Trophoblast cell (in vitro differentiated cells and primary cell): ENCODE data around the gene RGL2.

Experiments used
- DNase-seq, 2 donors: peaks; one replicate each; pipeline ENCODE4 v3.0.0-alpha.2; 2016
- H2AFZ ChIP-seq: 2 replicates; pipeline ENCODE4 v1.6.1; 2013; ENCODE audit warnings: low read length, moderate library complexity, mild to moderate bottlenecking; ENCODE audit not compliant: insufficient read depth, poor library complexity
- H2AK5ac ChIP-seq: 2 replicates; pipeline ENCODE4 v1.6.1; 2013; ENCODE audit warnings: mild to moderate bottlenecking, low read length
- H2BK120ac ChIP-seq: 2 replicates; pipeline ENCODE4 v1.6.1; 2013; ENCODE audit warnings: low read length, mild to moderate bottlenecking, moderate library complexity; ENCODE audit not compliant: insufficient read depth, poor library complexity
- H2BK12ac ChIP-seq: 2 replicates; pipeline ENCODE4 v1.6.1; 2013; ENCODE audit warnings: mild to moderate bottlenecking, low read length, moderate library complexity
- H2BK5ac ChIP-seq: 2 replicates; pipeline ENCODE4 v1.6.1; 2013; ENCODE audit warnings: low read length, low read depth, moderate library complexity, mild to moderate bottlenecking; ENCODE audit not compliant: poor library complexity
- H3K14ac ChIP-seq: 2 replicates; pipeline ENCODE4 v1.6.1; 2013; ENCODE audit warnings: mild to moderate bottlenecking, low read length
- H3K18ac ChIP-seq: 2 replicates; pipeline ENCODE4 v1.6.1; 2013; ENCODE audit warnings: mild to moderate bottlenecking, low read length
- H3K23ac ChIP-seq: 2 replicates; pipeline ENCODE4 v1.6.1; 2013; ENCODE audit warnings: low read length
- H3K27ac ChIP-seq: 2 replicates; pipeline ENCODE4 v1.5.1; 2013; ENCODE audit warnings: low read depth, mild to moderate bottlenecking, inconsistent platforms, low read length, moderate library complexity
- H3K27me3 ChIP-seq: 2 replicates; pipeline ENCODE4 v1.6.1; 2013; ENCODE audit warnings: inconsistent platforms, mild to moderate bottlenecking, low read length, moderate library complexity; ENCODE audit not compliant: insufficient read depth
- H3K36me3 ChIP-seq, 2 experiments: 1 replicate in 1 of 2; 2 replicates in 1 of 2; pipeline ENCODE4 v1.6.1; 2013; ENCODE audit warnings: low read length in 2 of 2, mild to moderate bottlenecking in 2 of 2, moderate library complexity in 1 of 2; ENCODE audit not compliant: insufficient read depth in 2 of 2, control insufficient read depth in 1 of 2
- H3K4ac ChIP-seq: 2 replicates; pipeline ENCODE4 v1.6.1; 2013; ENCODE audit warnings: low read depth, mild to moderate bottlenecking, low read length, moderate library complexity
- H3K4me1 ChIP-seq, 2 experiments: 1 replicate in 1 of 2; 2 replicates in 1 of 2; pipeline ENCODE4 v1.6.1; 2013; ENCODE audit warnings: low read length in 2 of 2, mild to moderate bottlenecking in 2 of 2, moderate library complexity in 1 of 2; ENCODE audit not compliant: insufficient read depth in 2 of 2, control insufficient read depth in 1 of 2
- H3K4me2 ChIP-seq: 2 replicates; pipeline ENCODE4 v1.6.1; 2013; ENCODE audit warnings: inconsistent platforms, mild to moderate bottlenecking, low read length, moderate library complexity
- H3K4me3 ChIP-seq: 2 replicates; pipeline ENCODE4 v1.5.1; 2013; ENCODE audit warnings: mild to moderate bottlenecking, low read depth, low read length, inconsistent platforms
- H3K79me1 ChIP-seq: one replicate; pipeline ENCODE4 v1.6.1; 2013; ENCODE audit warnings: low read length
- H3K79me2 ChIP-seq: 2 replicates; pipeline ENCODE4 v1.6.1; 2013; ENCODE audit warnings: low read length, mild to moderate bottlenecking; ENCODE audit not compliant: control insufficient read depth, insufficient read depth, poor library complexity
- H3K9ac ChIP-seq: 2 replicates; pipeline ENCODE4 v1.6.1; 2013; ENCODE audit warnings: mild to moderate bottlenecking, low read length
- H3K9me3 ChIP-seq: 2 replicates; pipeline ENCODE4 v1.6.1; 2013; ENCODE audit warnings: low read depth, mild to moderate bottlenecking, control low read depth, inconsistent platforms, low read length; ENCODE audit not compliant: insufficient read depth
- H4K12ac ChIP-seq: 2 replicates; pipeline ENCODE4 v1.6.1; 2013; ENCODE audit warnings: low read depth, mild to moderate bottlenecking, low read length, moderate library complexity
- H4K8ac ChIP-seq: 2 replicates; pipeline ENCODE4 v1.6.1; 2013; ENCODE audit warnings: low read depth, mild to moderate bottlenecking, low read length, moderate library complexity
- H4K91ac ChIP-seq: one replicate; pipeline ENCODE4 v1.6.1; 2013; ENCODE audit warnings: low read depth, mild to moderate bottlenecking, low read length, moderate library complexity
- WGBS: extraction: QIAGEN DNeasy Blood & Tissue Kit; methylation state at CpG from one replicate; pipeline ENCODE4 v1.1.7; 2013; ENCODE audit warnings: missing lambda C conversion rate; ENCODE audit not compliant: insufficient read length, insufficient coverage; ENCODE audit errors: extremely low coverage; 5-methylcytosine and 5-hydroxymethylcytosine counted together

RGL2 gene

DNA sequence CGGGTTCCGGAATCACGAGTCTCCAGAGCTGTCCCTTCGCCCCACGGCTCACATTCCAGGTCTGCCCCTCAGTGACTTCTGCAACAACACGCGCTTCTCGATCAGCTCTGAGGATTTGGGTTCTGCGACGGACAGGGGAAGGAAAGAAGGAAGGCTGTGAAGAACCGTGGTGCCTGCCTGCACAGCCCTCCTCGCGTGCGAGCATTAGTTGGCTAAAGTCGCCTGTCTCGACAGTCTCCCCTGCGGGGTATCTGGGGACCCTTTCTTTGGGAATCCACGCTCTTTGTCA, 50.2 kb downstream of the RGL2 start:
- Histone ChIP-seq H3K4ac (no peak overlapping the region), H2AFZ (peak overlapping the region; percentile 71), H3K4me1 (peaks cover 12 to 14% of the 10 kb centered on the region in 2 experiments), H2BK5ac (no peak overlapping the region), H4K12ac (peak overlapping the region; percentile 1), H2AK5ac (no peak overlapping the region), H3K23ac (no peak overlapping the region), H3K79me1 (peaks cover 6% of the 10 kb centered on the region), H3K79me2 (no peaks in the 10 kb centered on the region), H3K4me3 (no peak overlapping the region), H2BK12ac (no peak overlapping the region), H3K4me2 (peak overlapping the region; percentile 91), H3K14ac (no peak overlapping the region), H2BK120ac (no peak overlapping the region), H4K8ac (no peak overlapping the region), H3K27ac (no peak overlapping the region), H3K36me3 (peaks cover 5% of the 10 kb centered on the region in 2 experiments), H3K18ac (no peak overlapping the region), H3K9ac (no peak overlapping the region), H3K27me3 (no peaks in the 10 kb centered on the region), H4K91ac (no peak overlapping the region), H3K9me3 (no peaks in the 10 kb centered on the region)
- no CpG with 5 or more reads among the region's 18 CpGs for WGBS
- no peak for DNase-seq

DNA sequence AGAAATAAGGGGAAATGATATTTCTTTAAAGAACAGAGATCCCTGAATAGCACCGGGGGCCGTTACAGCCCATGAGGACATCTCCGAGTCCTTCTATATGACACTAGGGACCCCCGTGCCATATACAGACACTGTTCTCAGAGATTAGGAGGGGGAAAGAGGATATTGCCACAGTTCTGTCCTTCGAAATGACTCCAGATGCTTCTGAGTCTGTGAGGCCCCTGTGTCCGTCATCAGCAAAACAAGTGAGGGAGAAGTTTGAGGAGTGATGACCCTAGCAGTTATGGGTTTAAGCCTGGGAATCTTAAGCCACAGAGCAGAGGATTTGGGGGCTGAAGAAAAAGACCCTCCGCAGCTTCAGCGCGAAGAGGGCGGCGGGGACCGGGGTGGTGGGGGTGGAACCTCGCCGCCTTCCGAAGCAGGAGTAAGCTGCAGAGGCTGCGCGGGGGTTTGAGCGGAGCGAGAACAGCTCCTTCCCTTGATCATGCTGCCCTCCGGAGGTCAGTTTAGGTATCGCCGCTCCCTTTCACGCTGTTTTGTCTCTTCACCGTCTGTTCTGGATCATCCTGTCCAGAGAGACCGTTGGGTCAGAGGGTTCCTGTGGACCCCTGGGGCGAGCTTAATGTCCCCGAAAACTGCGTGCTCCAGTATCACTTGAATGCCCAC, 50.6 kb downstream of the RGL2 start:
- Histone ChIP-seq H3K36me3 (peaks cover 5% of the 10 kb centered on the region in 2 experiments), H3K4me2 (peak overlapping the region; percentile 91), H3K27ac (no peak overlapping the region), H4K8ac (no peak overlapping the region), H3K27me3 (no peaks in the 10 kb centered on the region), H2AK5ac (no peak overlapping the region), H2BK120ac (no peak overlapping the region), H3K9ac (no peak overlapping the region), H3K23ac (no peak overlapping the region), H3K79me2 (no peaks in the 10 kb centered on the region), H3K9me3 (no peaks in the 10 kb centered on the region), H4K12ac (no peak overlapping the region), H3K18ac (no peak overlapping the region), H4K91ac (no peak overlapping the region), H2AFZ (peak overlapping the region; percentile 71), H3K4me3 (no peak overlapping the region), H3K14ac (no peak overlapping the region), H3K79me1 (peaks cover 6% of the 10 kb centered on the region), H2BK12ac (no peak overlapping the region), H2BK5ac (no peak overlapping the region), H3K4ac (no peak overlapping the region), H3K4me1 (peaks cover 12 to 14% of the 10 kb centered on the region in 2 experiments)
- DNase-seq: peak; percentile 75 to 92
- no CpG with 5 or more reads among the region's 28 CpGs for WGBS

DNA sequence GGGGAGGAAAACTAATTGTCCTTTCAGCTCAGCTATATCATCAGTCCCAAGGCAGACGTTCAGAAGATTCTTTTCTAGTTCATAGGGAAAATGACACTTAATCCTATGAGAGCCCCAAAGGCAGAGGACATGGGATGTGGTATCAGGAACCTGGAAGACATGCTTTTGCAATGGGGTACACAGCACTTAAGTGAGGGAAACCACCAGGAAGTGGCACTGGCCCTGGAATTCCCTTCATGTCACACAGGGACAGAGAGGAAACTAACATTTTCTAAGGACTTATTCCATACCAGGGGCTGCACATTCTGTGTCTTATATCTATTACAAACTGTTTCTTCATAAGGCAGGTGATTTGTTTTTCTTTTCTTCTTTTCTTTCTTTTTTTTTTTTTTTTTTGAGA, 55.3 kb downstream of the RGL2 start:
- Histone ChIP-seq H2BK5ac (no peak overlapping the region), H4K12ac (no peak overlapping the region), H3K4me1 (peaks cover 1 to 2% of the 10 kb centered on the region in 2 experiments), H3K9ac (no peak overlapping the region), H3K23ac (no peak overlapping the region), H3K79me1 (no peaks in the 10 kb centered on the region), H3K14ac (no peak overlapping the region), H3K18ac (no peak overlapping the region), H4K91ac (no peak overlapping the region), H2BK12ac (no peak overlapping the region), H3K4ac (no peak overlapping the region), H3K27ac (no peak overlapping the region), H4K8ac (no peak overlapping the region), H2BK120ac (no peak overlapping the region), H3K27me3 (no peaks in the 10 kb centered on the region), H3K4me2 (no peak overlapping the region), H2AK5ac (no peak overlapping the region), H2AFZ (no peak overlapping the region), H3K36me3 (no peaks in the 10 kb centered on the region), H3K4me3 (no peak overlapping the region), H3K9me3 (no peaks in the 10 kb centered on the region), H3K79me2 (no peaks in the 10 kb centered on the region)
- WGBS: no CpG with 5 or more reads among the region's 1 CpG
- no peak for DNase-seq

DNA sequence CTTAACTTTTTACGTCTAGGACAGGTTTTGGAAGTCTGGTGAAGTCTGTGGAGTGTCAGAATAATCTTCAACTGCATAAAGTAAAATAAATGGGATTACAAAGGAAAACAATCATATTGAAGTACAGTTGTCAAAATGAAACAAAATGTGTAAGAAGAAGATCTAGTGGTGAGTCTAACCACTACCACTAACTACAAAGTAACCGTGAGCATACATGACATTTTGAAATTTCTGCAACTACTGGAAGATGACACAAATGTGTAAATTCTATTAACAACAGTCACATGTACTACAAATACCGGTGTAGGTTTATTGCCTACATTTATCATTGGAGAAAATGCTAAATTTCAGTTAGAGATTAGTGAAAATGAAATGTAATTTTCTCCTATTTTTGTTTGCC, 56.8 kb downstream of the RGL2 start:
- Histone ChIP-seq H3K27me3 (no peaks in the 10 kb centered on the region), H3K4me1 (no peaks in the 10 kb centered on the region), H3K9me3 (no peaks in the 10 kb centered on the region), H4K91ac (no peak overlapping the region), H2AFZ (no peak overlapping the region), H3K23ac (no peak overlapping the region), H3K14ac (no peak overlapping the region), H3K27ac (no peak overlapping the region), H4K8ac (no peak overlapping the region), H4K12ac (no peak overlapping the region), H2BK120ac (no peak overlapping the region), H3K79me1 (no peaks in the 10 kb centered on the region), H2AK5ac (no peak overlapping the region), H3K4me2 (no peak overlapping the region), H3K79me2 (no peaks in the 10 kb centered on the region), H3K4me3 (no peak overlapping the region), H2BK5ac (no peak overlapping the region), H3K36me3 (no peaks in the 10 kb centered on the region), H3K18ac (no peak overlapping the region), H3K4ac (no peak overlapping the region), H3K9ac (no peak overlapping the region), H2BK12ac (no peak overlapping the region)
- DNase-seq: no peak
- WGBS: no CpG with 5 or more reads among the region's 3 CpGs
